G401.6 (cell line): ENCODE measurements around the gene EFCAB9.
"Not testable (repeated sequence)": the region's sequence is repeated elsewhere in the genome, so short reads cannot be mapped to it uniquely, and the experiment has no call there.

Experiments used
- FAIRE-seq: peaks from 2 replicates; lab custom pipeline; 2012; peaks lifted over from hg19 to GRCh38; lab: Jason Lieb, UNC

EFCAB9 gene

DNA sequence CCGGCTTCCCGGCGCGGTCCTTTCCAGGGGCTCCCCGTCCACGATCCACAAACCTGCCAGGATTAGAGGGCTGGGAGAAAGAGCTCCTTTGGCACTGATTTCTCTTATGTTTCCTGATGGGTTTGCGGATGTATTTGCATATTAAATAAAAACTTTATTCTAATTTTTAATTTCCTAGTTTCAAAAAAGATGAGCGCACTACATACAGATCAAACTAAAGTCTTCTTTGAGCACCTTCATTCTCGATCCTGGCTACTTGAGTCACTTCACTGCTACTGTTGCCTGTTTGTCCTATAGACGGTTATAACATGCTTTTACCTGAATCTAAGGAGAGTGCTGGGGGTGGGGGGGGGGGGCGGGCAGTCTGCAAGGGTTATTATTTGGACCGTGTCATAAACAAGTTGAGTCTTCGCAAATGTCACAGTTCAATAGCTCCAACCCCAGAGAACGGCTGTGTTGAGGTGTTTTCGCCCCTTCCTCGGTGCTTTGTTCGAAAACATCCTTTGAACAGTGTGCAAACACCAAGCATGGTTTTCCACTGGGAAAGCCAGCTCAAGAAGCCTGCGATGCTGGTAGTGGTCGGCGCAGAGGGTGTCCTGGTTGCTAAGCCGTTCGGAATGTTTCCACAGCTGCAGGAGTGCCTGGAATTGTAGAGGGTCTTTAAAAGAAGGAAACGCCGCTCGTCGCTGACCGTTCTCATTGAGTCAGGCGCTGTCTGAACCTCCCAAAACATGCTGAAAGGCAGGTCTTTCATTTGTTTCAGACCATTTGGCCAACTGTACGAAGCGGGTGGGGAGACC is 4.9 kb upstream of the EFCAB9 start:
- no peak for FAIRE-seq

DNA sequence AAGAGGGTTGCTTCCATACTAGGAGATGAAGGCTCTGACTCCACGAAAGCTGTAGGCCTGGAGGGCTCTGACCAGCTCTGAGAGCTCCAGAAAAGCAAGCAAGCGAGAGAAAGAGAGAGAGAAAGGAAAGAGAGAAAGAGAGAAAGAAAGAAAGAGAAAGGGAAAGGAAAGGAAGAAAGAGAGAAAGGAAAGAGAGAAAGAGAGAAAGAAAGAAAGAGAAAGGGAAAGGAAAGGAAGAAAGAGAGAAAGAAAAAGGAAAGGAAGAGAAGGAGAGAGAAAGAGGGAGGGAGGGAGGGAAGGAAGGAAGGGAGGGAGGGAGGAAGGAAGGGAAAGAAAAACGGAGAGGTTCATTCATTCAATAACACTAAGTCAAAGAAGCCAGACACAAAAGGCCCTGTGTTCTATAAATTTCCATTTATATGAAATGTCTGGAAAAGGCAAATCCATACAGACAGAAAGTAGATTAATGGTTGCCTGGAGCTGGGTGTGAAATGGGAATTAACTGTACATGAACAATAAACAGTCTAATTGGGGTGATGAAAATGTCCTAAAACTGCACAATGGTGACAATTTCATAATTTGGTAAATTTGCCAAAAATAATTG is 4.2 kb upstream of the EFCAB9 start:
- FAIRE-seq, result no peak

DNA sequence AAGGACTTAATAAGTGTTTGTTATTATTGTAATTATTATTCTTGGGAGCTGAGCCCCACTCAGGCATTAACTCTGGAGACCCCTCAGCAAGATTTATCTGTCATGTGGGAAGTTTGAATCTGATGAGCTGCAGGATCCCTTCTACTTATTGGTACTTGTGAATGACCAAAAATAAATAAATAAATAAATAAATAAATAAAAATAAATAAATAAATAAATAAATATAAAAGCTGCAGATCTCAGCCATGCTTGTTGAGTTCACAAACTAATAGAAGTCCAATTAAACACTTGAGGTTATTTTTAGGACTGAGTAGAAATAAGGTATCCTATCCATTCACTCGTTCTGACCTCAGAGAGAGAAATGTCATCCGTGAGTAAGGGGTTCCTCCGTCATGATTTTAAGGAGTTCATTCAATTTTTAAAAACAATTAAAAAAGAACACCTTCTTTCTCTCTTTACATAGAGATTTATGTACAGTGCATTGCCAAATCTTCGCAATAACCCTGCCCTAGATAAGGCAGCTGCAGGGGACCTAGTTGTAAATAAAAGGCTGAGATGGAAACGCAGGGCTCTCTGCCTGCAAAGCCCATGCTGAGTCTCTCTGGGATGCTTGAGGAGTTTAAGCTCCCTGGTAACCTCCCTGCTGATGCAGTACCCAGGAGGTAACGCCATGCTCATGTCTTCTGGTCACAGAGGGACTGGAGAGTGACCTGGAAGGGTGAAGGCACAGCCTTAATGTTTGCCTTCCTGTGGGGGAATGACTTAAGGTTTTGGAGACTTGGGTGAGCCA is 1.2 kb downstream of the EFCAB9 start:
- no peak for FAIRE-seq

DNA sequence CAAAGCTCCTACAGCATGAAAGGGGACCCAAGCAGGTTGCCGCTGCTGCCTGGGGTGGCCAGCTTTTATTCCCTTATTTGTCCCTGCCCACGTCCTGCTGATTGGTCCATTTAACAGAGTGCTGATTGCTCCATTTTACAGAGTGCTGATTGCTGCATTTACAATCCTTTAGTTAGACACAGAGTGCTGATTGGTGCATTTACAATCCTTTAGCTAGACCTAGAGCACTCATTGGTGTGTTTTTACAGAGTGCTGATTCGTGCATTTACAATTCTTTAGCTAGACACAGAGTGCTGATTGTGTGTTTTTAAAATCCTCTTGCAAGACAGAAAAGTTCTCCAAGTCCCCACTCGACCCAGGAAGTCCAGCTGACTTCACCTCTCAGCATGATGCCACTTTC is 3.8 kb downstream of the EFCAB9 start:
- not testable (repeated sequence) for FAIRE-seq

DNA sequence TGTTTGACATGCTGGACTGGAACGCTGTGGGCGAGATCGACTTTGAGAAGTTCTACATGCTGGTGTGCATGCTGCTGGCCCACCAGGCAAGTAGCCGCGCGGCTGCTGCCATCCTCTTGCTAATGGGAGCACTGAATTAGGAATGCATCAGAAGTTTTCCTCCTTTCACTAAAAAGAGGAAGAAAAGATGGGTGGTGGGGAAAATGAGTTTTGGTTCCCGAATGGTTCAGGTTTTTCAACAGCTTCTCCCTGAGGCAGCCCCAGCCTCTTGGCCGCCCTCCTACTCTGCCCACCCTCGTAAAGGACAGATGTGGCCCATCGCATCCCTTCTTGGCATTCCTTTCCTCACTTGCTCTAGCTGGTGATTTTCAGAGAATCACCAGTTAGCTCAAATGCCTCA is 5.5 kb downstream of the EFCAB9 start:
- no peak for FAIRE-seq

DNA sequence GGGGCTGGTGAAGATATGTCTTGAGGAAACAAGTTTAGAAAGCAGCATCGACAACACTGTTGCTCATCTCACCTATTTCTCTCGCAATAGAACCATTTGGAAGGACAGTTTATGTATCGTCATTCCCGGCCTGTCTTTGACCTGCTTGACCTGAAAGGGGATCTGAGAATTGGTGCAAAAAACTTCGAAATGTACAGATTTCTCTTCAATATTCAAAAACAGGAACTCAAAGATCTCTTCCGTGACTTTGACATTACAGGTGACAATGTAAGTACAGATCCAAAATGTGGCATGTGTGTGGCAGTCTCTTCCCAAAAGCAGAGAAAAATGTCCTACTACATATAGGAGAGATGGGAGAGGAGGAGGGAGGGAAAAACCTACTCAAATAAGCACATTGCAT is 6.5 kb downstream of the EFCAB9 start:
- FAIRE-seq, result no peak

DNA sequence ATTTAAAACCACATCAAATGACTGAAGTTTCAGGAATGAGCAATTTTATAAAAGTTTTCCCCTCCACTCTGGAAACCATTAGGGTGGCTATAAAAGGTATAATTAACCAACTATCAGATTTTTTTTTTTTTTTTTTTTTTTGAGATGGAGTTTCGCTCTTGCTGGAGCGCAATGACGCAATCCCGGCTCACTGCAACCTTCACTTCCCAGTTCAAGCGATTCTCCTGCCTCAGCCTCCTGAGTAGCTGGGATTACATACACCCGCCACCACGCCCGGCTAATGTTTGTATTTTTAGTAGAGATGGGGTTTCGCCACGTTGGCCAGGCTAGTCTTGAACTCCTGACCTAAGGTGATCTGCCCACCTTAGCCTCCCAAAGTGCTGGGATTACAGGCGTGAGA is 12.0 kb downstream of the EFCAB9 start:
- not testable (repeated sequence) for FAIRE-seq

DNA sequence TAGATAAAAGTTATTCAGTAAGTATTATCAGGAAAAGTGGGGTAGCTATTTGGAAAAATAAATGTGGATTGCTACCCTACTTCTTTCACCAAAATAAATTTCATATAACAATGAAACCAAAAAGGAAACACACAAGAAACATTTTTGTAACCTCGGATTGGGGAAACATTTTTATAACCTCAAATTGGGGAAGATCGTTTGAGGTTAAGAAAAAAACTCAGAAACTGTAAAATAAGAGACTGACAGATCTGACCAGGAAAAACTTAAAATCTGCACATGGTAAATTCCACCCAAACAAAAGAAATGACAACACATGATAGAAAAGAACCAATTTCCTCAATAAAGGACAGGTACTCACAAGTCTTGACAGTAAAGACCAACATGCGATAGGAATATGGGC is 13.5 kb downstream of the EFCAB9 start:
- FAIRE-seq, result no peak

DNA sequence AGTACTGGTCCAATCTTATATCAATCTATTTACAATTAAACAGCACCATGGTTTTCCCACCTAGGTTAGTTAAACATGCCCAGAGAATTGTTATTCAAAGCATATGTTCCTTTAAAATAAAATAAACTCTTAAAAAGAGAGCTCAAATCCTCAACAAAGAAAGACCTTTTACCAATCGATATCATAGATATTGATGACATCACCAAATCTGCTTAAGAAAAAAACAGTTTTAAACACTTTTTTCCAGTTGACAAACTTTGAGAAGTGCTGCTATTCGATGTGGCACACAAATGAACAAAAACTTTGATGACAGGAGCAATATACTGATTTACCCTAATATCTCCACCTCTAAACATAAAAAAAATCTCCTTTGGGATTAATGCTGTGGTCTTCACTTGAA is 15.7 kb downstream of the EFCAB9 start:
- FAIRE-seq, result no peak

DNA sequence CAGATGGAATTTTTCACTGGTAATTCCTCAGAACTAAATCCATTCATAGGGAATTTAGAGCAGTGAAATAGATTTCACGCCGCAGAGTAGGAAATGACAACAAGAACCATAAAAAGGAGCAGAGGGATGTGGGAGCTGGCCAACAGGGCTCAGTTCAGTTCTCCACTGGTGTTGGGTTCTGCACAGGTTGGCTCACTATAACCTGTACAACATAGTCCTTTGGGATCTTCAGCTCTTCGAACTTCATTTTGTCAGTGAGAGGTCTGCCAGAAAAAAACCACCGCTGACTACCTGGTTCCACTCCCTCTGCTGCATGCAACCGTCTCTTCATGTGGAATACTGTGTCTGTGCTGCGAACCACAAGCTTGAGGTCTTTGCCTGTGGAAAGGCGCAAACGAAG is 17.7 kb downstream of the EFCAB9 start:
- FAIRE-seq, result no peak

DNA sequence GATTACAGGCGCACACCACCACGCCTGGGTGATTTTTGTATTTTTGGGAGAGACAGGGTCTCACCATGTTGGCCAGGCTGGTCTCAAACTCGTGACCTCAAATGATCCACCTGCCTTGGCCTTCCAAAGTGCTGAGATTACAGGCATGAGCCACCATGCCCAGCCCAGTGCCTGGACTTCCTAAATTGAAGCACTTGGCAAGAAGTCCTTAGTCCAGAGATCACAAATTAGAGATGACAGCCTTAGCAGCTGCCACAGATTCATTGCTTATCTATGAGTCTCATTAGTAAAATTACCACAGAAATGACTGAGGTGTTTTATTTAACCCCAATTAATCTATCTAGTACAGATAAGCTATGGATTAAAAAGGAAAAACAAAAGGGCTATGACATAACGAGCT is 19.2 kb downstream of the EFCAB9 start:
- FAIRE-seq, result no peak

DNA sequence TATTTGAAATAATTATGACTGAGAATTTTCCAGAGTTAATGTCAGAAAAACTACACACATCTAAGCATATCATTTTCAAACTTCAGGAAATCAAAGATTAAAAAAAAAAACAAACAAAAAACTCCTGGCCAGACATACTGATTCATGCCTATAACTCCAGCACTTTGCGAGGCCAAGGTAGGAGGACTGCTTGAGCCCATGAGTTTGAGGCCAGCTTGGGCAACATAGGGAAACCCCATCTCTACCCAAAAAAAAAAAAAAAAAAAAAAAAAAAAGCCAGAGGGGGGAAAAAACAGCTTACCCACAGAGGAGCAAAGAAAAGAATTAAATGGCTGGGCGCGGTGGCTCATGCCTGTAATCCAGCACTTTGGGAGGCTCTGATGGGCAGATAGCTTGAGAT is 22.4 kb downstream of the EFCAB9 start:
- FAIRE-seq, result no peak

DNA sequence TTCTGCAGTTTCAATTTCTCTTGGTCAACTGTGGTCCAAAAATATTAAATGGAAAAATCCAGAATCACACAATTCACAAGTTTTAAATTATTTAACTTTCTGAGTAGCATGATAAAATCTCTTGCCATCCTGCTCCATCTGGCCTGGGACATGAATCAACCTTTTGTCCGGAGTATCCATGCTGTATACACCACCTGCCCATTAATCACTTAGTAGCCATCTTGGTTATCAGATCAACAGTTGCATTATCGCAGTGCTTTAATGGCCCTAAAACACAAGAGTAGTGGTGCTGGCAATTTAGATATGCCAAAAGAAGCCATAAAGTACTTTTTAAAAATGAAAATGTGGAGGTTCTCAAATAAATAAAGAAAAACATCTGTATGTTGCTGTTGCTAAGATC is 25.3 kb downstream of the EFCAB9 start:
- FAIRE-seq, result no peak

DNA sequence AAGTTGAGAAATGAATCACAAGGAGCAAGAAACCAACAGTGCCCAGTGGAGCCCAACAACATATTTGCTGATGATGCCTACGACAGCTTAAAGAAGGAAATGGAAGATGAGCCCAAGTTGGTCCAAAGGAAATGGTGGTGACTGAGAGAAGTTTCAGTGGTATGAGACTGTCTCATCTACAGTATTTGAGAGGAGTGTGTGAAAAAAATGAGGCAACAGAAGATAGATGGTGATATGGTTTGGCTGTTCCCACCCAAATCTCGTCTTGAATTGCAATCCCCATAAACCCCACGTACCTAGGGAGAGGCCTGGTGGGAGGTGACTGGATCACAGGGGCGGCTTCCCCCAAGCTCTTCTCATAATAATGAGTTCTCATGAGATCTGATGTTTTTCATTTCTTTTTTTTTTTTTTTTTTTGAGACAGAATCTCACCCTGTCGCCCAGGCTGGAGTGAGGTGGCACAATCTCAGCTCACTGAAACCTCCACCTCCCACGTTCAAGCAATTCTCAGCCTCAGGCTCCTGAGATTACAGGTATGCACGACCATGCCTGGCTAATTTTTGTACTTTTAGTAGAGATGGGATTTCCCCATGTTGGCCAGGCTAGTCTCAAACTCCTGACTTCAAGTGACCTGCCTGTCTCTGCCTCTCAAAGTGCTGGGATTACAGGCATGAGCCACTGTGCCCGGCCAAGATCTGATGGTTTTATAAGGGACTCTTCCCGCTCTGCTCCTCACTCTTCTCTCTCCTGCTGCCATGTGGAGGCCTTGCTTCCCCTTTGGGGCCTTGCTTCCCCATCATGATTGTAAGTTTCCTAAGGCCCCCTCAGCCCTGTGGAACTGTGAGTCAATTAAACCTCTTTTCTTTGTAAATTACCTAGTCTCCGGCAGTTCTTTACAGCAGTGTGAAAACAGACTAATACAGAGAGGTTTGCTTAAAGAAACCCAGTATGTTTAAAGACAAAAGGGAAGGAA is 30.2 kb downstream of the EFCAB9 start:
- FAIRE-seq, result no peak

DNA sequence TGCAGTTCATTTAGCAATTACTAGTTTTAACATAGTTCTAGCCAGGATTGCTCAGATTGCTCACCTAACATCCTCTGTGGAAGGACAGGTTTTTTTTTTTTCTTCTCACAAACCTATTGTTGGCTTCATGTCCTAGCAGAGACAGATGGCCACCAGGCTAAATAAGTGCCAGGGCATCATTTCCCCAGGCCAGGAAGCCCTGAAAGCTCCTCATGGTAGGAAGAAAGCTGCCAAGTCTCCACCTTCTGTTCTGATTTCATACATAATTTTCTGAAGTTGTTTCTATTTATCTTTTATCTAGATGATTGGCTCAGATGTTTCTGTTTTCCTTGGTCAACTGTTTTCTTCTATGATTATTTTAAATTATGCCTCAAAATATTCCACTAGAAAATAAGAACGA is 31.0 kb downstream of the EFCAB9 start:
- FAIRE-seq, result no peak

DNA sequence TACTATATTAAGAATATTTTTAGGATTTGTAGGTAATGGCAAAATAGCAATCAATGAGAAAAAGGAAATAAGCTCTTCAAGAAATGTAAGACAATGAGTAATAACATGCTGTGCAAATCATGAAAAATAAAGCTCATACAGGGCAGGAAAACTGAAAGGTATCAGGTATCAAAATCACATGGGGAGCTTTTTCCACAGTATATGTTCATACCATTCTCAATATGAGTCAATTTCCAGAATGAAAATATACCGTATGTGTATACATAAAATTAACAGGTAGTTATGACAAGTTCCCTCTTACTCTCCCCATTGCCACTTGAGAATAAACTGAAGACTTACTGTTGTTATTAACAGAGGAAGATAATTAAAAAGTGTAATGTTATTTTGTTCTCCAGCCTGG is 35.9 kb downstream of the EFCAB9 start:
- FAIRE-seq, result no peak

DNA sequence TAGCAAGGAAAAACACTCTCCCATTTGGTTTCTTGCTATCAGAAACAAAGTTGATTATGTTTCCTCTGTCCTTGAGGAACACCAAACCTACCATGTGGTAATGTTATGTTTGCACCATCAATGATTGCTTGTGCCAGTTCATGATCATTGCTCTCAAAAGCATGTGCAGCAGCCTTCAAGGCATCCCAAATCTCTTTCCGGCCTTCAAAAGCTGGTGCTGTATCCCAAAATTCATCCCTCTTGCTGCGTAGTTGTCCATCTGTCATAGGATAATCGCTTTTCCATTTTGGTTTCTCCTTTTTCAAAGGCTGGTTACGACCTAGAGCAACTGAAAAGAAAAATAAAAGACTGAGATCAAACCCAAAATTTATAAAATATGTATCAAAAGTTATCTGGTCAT is 40.1 kb downstream of the EFCAB9 start:
- no peak for FAIRE-seq

DNA sequence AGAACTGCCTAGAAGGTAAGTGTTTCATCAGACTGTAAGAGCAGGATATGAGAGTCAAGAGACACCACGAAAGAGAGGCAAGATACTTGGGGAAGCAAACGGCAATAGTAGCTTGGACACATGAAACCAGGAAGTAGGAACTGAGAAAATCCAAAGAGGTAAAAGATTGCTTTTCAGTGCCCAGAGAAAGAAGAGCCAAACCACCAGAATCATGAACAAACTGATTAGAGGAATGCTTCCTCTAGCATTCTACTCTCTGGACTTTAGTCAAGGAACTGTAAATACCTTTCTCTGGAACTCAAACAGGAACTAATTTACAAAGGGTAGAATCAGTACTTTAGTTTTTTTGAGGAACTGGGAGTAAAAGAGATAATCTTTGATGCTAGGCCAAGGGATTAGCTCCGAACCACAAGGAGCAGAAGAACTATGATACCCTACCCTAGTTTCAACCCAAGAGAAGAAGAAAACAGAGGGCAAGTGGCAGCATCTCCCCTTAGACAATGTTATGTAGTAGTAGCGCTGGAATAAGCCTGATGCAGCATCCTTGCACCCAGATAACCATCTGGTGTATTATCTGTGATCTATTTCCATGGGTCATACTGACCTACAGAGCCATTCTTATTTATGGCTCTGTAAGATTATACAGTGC is 41.3 kb downstream of the EFCAB9 start:
- FAIRE-seq, result no peak

DNA sequence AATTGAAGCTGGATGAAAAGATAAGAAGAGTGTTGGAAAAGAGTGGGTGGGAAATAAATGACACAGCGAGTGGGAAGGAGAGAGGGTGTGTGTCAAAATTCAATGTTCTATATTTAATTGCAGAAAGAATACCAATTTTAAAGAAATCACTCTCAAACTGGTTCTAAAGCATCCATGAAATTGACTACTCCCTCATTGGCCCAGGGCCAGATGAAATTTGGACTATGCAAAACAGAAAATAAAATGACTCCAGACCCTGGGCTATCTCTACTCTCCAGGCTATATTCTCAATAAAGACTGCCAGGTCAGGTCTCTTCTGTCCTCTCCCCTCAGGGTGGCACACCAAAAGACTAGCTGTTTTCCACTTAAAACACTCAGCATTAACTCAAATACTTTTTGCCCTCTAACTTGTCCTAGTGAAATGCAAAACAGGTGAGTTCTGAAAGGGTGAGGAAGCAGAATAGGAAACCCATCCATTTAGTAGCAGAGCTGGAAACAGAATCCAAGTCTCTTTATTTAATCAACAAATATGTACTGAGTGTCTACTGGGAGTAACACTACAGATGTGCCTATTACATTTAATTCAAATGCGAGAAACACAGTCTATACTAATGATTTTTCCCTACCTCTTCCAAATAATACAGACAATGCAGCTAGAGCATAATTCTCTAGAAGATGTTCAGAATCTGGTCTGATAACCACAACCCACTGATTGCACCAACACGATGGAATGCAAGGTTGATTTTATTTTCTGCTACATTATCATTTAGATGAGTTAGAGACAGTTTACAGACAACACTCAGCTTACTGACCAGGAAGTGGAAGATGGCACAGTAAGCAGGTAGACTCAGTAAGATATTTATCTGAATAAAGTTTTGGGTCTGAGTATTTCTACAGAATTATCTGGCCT is 42.1 kb downstream of the EFCAB9 start:
- FAIRE-seq, result no peak

DNA sequence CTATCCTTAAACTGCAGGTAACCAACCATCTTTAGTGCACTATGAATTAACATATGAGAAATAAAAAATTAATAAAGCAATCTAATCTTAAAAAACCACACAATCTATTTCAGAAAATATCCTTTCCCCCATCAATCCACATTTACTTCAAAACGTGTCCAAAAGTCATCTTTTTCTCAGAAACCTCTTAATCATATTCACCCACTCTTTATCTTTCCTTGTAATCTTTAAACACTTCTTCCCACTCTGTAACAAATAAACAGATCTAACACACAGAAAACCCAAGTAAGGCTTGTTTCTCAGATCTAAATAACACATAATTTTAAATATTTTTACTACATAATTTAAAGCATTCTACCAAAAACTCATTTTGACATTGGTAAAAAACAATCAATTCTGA is 44.4 kb downstream of the EFCAB9 start:
- no peak for FAIRE-seq

DNA sequence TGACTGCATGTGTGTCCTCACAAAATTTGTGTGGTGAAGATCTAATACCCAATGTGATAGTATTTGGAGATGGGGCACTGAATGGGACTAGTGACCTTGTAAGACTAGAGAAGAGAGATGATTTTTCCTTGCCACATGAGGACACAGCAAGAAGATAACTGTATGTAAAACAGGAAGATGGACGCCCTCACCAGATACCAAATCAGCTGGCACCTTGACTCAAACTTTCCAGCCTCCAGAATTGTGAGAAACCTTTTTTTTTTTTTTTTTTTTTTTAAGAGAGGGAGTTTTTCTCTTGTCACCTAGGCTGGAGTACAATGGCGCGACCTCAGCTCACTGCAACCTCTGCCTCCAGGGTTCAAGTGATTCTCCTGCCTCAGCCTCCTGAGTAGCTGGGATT is 49.3 kb downstream of the EFCAB9 start:
- no peak for FAIRE-seq
